LNCaP clone FGC (cell line): ENCODE measurements around the gene PML.

Experiments used
- DNase-seq: peaks from one replicate; pipeline ENCODE4 v3.0.0-alpha.2; 2011; ENCODE audit warnings: low read depth
- H3K4me3 ChIP-seq: 2 replicates; pipeline ENCODE4 v1.5.1; 2011; ENCODE audit warnings: mild to moderate bottlenecking, low read depth, low read length, control low read depth
- TF ChIP-seq, protein P1 (sequence below): IDR thresholded peaks from 2 replicates; pipeline ENCODE4 v1.5.1; 2012; ENCODE audit warnings: mild to moderate bottlenecking; ENCODE audit not compliant: control insufficient read depth, insufficient read depth; ENCODE audit errors: extremely low read depth

The PML gene

GRCh38 chr15:74024687-74025086 lies 30.2 kb downstream of the PML start:
- DNase-seq, result peak; percentile 30
- TF ChIP-seq, protein P1, sequence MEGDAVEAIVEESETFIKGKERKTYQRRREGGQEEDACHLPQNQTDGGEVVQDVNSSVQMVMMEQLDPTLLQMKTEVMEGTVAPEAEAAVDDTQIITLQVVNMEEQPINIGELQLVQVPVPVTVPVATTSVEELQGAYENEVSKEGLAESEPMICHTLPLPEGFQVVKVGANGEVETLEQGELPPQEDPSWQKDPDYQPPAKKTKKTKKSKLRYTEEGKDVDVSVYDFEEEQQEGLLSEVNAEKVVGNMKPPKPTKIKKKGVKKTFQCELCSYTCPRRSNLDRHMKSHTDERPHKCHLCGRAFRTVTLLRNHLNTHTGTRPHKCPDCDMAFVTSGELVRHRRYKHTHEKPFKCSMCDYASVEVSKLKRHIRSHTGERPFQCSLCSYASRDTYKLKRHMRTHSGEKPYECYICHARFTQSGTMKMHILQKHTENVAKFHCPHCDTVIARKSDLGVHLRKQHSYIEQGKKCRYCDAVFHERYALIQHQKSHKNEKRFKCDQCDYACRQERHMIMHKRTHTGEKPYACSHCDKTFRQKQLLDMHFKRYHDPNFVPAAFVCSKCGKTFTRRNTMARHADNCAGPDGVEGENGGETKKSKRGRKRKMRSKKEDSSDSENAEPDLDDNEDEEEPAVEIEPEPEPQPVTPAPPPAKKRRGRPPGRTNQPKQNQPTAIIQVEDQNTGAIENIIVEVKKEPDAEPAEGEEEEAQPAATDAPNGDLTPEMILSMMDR, result no peak
- no peak overlapping the region for H3K4me3 ChIP-seq

DNA sequence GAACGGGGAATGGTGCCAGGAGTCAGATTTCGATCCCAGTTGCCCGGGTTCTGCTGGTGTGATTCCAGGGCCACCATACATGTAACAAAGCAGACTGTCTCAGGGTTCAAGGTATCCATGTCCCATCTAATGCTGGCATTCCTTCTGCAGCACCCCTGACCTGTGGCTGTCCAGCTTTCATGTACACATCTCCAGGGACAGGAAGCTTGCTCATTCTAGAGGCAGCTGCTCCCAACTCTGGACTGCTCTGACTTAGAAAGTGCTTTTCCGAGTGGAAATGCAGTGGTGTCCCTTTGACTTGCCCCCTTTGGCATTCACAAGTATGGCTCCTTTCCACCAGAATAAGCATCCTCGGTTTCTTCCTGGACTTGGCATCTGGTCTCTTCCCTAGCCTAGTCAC lies 30.9 kb downstream of the PML start:
- no peak for DNase-seq
- TF ChIP-seq, protein P1, result no peak

DNA sequence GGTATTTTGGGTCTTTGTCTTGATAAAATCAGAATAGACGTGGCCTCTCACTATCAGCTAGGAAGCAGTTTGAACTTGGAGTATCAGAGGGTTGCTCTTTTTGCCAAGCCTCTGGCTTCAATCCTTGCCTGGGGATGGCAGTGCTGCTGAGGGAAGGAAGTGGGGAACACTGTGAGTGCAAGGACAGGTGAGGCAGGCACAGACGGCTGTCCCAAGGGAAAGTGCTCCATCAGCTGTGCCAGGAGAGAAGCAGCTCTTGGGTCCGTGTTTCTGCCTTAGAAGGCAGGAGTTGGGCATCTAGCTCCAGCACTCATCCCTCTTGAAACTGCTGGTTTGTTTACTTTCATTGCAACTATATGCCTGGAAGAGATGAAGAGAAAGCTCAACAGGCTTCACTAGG lies 33.2 kb downstream of the PML start:
- H3K4me3 ChIP-seq, result no peak overlapping the region
- TF ChIP-seq, protein P1, result no peak
- no peak for DNase-seq

More for the DNA sequence above, 30.9 kb downstream of the PML start:
- no peak overlapping the region for H3K4me3 ChIP-seq

DNA sequence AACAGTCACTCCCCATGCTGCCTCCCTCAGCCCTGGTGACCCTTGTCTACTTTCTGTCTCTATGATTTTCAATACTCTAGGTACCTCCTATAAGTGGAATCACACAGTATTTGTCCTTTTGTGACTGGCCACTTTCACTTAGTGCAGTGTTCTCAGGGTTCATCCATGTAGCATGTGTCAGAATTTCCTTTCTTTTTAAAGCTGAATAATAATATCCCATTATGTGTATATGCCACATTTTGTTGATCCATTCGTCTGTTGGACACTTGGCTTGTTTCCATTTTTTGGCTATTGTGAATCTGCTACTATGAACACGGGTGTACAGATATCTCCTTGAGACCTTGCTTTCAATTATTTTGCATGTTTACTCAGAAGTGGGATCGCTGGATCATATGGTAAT lies 34.1 kb downstream of the PML start:
- TF ChIP-seq, protein P1, result no peak
- no peak for DNase-seq
- H3K4me3 ChIP-seq, result no peak overlapping the region

- no peak overlapping the region for H3K4me3 ChIP-seq
- TF ChIP-seq, protein P1, result no peak
- no peak for DNase-seq
These were observed 37.5 kb downstream of the PML start for GRCh38 chr15:74032046-74032445.

DNA sequence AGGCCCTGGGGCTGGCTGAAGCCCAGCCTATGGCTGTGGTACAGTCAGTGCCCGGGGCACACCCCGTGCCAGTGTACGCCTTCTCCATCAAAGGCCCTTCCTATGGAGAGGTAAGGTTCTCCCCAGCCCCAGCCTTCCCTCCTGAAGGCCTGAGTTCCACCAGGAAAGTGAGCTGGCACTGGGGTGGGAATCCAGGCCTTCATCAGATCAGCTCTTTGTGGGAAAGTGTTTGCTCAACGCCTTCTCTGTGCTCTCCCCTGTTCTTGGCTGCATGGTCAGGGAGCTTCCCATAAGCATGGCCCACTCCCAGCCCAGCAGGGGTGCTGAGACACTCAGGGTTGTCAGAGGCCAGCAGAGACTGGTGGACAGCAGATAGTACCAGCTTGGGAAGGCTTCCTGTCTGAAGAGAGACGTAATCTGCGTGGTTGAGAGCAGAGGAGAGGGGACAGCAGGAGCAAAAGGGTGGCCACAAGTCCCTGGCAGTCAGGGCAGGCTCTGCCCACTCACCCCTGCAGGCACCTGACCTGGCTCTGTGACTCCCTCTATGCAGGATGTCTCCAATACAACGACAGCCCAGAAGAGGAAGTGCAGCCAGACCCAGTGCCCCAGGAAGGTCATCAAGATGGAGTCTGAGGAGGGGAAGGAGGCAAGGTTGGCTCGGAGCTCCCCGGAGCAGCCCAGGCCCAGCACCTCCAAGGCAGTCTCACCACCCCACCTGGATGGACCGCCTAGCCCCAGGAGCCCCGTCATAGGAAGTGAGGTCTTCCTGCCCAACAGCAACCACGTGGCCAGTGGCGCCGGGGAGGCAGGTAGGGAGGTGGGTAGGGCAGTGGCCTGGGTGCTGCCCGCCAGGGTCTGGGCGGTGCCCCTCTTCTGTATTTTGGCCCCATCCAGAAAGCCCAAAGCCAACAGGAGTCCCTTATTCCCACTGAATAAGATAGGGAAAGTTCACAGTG lies 38.4 kb downstream of the PML start:
- TF ChIP-seq, protein P1, result no peak
- DNase-seq, result no peak
- no peak overlapping the region for H3K4me3 ChIP-seq
